NT2/D1 (cell line): ENCODE results near the gene ZNF606.

ENCODE experiments used
- SUZ12 ChIP-seq: IDR thresholded peaks from 2 replicates; pipeline ENCODE4 v1.6.1; 2011; ENCODE audit not compliant: insufficient read length, insufficient read depth; ENCODE audit errors: extremely low read depth
- YY1 ChIP-seq: IDR thresholded peaks from 2 replicates; pipeline ENCODE4 v1.6.1; 2011; ENCODE audit not compliant: insufficient read length, insufficient read depth
- ZNF274 ChIP-seq: IDR thresholded peaks from 2 replicates; pipeline ENCODE4 v1.6.1; 2011; ENCODE audit warnings: mild to moderate bottlenecking, low read depth, low read length

- TF ChIP-seq ZNF274: no peak
- no peak for TF ChIP-seq SUZ12
- no peak for TF ChIP-seq YY1
Measured at GRCh38 chr19:58046856-58047255, 44.2 kb upstream of the ZNF606 start.
